Esophagus muscularis mucosa (tissue), 3 donors: ENCODE results near the gene NR5A2.

Source experiments
- CTCF ChIP-seq, 3 experiments: fragments of 200-600 bp in 2 of 3; fragments of 450-650 bp in 1 of 3; sonication (generic) in 2 of 3; IDR thresholded peaks; one replicate each; pipeline ENCODE4 v1.5.1; 2017 to 2019; ENCODE audit warnings: antibody characterized with exemption in 3 of 3, mild to moderate bottlenecking in 2 of 3, moderate library complexity in 1 of 3
- POLR2A ChIP-seq: fragments of 450-650 bp; IDR thresholded peaks from one replicate; pipeline ENCODE4 v1.6.1; 2017; ENCODE audit warnings: antibody characterized with exemption, moderate library complexity, mild to moderate bottlenecking, low read depth
- POLR2AphosphoS5 ChIP-seq, 2 donors: sonication (generic); formaldehyde crosslinking; IDR thresholded peaks; one replicate each; pipeline ENCODE4 v1.6.1; 2017; ENCODE audit warnings: antibody characterized with exemption in 2 of 2

- TF ChIP-seq POLR2A (no peak), CTCF (IDR thresholded peaks at IDR 0.05) (no peak), POLR2AphosphoS5 (IDR thresholded peaks at IDR 0.05) (no peak)
These were observed 145.6 kb downstream of the NR5A2 start for GRCh38 chr1:200173097-200173618.
